K562 (cell line): ENCODE measurements around the gene MEGF11. TPM values are rescaled to one million over a fixed set of nuclear protein-coding genes. Genes with fewer than 3 reads are reported as not detected.

Experiments used
- ATAC-seq: fragments of 200-7000 bp; cut with Tn5 transposase; 3 replicates; pipeline ENCODE4 v1.9.1; 2020; ENCODE audit warnings: moderate library complexity
- BruUV-seq: library from RNA; stranded (reverse); fragments of 400-500 nt; replicated peaks from 2 replicates; lab custom pipeline; 2021; lab: Mats Ljungman, UMichigan
- CTCF ChIA-PET: fragments of 300-600 bp; formaldehyde crosslinking; extraction: SDS; loops from one replicate; lab custom pipeline; 2021; ENCODE audit warnings: low intra/inter-chr PET ratio; lab: Yijun Ruan, JAX
- POLR2A ChIA-PET: fragments of 300-600, 350-650 bp; sonication (Branson Sonifier 250); formaldehyde crosslinking; extraction: SDS; loops from one replicate; lab custom pipeline; 2021; ENCODE audit warnings: antibody characterized with exemption, inconsistent platforms; lab: Yijun Ruan, JAX
- DNase-seq, 4 experiments: peaks; one replicate each; pipeline versions ENCODE4 v3.0.0 to v3.0.0-alpha.2; 2011 to 2018; ENCODE audit warnings: low spot score in 3 of 4, mixed read lengths in 3 of 4; ENCODE audit errors: extremely low read depth in 1 of 4
- FAIRE-seq: peaks from 2 replicates; lab custom pipeline; 2011; peaks lifted over from hg19 to GRCh38; lab: Jason Lieb, UNC
- H2AFZ ChIP-seq: 2 replicates; pipeline ENCODE4 v1.6.0; 2011; ENCODE audit warnings: low read depth, low read length, control low read depth, inconsistent platforms
- H3K27ac ChIP-seq: fragments of 200-600 bp; 3 replicates; pipeline ENCODE4 v1.8.0; 2011; ENCODE audit warnings: low read depth, mild to moderate bottlenecking, control low read depth, inconsistent platforms, low read length, moderate library complexity, mixed read lengths; ENCODE audit errors: extremely low read depth
- H3K27me3 ChIP-seq, 2 experiments: fragments of 300-600 bp in 1 of 2; 2 replicates in 1 of 2; 3 replicates in 1 of 2; pipeline versions ENCODE4 v1.6.0 to v1.8.0; 2011; ENCODE audit warnings: inconsistent platforms in 2 of 2, low read length in 2 of 2, mild to moderate bottlenecking in 1 of 2, mixed read lengths in 1 of 2, moderate library complexity in 1 of 2; ENCODE audit not compliant: control insufficient read depth in 2 of 2, insufficient read depth in 2 of 2
- H3K36me3 ChIP-seq: fragments of 300-600 bp; 3 replicates; pipeline ENCODE4 v1.8.0; 2011; ENCODE audit warnings: mild to moderate bottlenecking, low read length, inconsistent platforms; ENCODE audit not compliant: control insufficient read depth, insufficient read depth
- H3K4me1 ChIP-seq, 2 experiments: fragments of 200-600 bp in 1 of 2; replicated peaks in 1 of 2; 2 replicates in 1 of 2; 3 replicates in 1 of 2; pipeline versions ENCODE4 v1.5.1 to v1.8.0; 2011; ENCODE audit warnings: inconsistent platforms in 2 of 2, low read length in 2 of 2, mild to moderate bottlenecking in 1 of 2, mixed read lengths in 1 of 2, moderate library complexity in 1 of 2; ENCODE audit not compliant: control insufficient read depth in 2 of 2, insufficient read depth in 2 of 2
- H3K4me2 ChIP-seq: 2 replicates; pipeline ENCODE4 v1.6.1; 2011; ENCODE audit warnings: low read length, control low read depth, inconsistent platforms, mixed read lengths; ENCODE audit not compliant: insufficient read depth
- H3K4me3 ChIP-seq: fragments of 200-600 bp; sonication (generic), shearing (Covaris generic); 2 replicates; pipeline ENCODE4 v1.5.1; 2016; ENCODE audit warnings: control low read depth, inconsistent platforms
- H3K79me2 ChIP-seq: fragments of 200-600 bp; 3 replicates; pipeline ENCODE4 v1.8.0; 2011; ENCODE audit warnings: low read length, inconsistent platforms; ENCODE audit not compliant: control insufficient read depth, insufficient read depth
- H3K9ac ChIP-seq, 2 experiments: 2 replicates each; pipeline versions ENCODE4 v1.6.0 to v1.6.1; 2011; ENCODE audit warnings: low read depth in 2 of 2, low read length in 2 of 2, control low read depth in 1 of 2, inconsistent platforms in 1 of 2, mild to moderate bottlenecking in 1 of 2, mixed read lengths in 1 of 2; ENCODE audit not compliant: insufficient read depth in 1 of 2
- H3K9me1 ChIP-seq: one replicate; pipeline ENCODE4 v1.6.0; 2011; ENCODE audit warnings: inconsistent platforms, mild to moderate bottlenecking, low read length, moderate library complexity; ENCODE audit not compliant: control insufficient read depth, insufficient read depth
- H3K9me3 ChIP-seq: replicated peaks from 2 replicates; pipeline ENCODE4 v1.5.1; 2011; ENCODE audit warnings: low read depth, low read length, inconsistent platforms; ENCODE audit not compliant: control insufficient read depth, insufficient read depth
- H4K20me1 ChIP-seq: replicated peaks from 2 replicates; pipeline ENCODE4 v1.6.1; 2011; ENCODE audit warnings: low read length, inconsistent platforms, mixed read lengths; ENCODE audit not compliant: control insufficient read depth, insufficient read depth
- C11orf30 ChIP-seq: fragments of 450-650 bp; IDR thresholded peaks from 2 replicates; pipeline ENCODE4 v1.6.1; 2016; ENCODE audit warnings: low read depth, mild to moderate bottlenecking
- FOXJ2 ChIP-seq: fragments of 200-800 bp; sonication (Bioruptor generic); IDR thresholded peaks from 2 replicates; pipeline ENCODE4 v1.6.1; 2016; ENCODE audit warnings: missing genetic modification characterization, missing compliant biosample characterization
- FOXK2 ChIP-seq, 2 experiments: fragments of 450-650 bp; IDR thresholded peaks in 1 of 2; conservative IDR thresholded peaks in 1 of 2; 2 replicates each; pipeline ENCODE4 v1.6.1; 2016; ENCODE audit warnings: low read depth in 2 of 2, mild to moderate bottlenecking in 1 of 2
- KDM1A ChIP-seq, 2 experiments: fragments of 450-650 bp; IDR thresholded peaks; 2 replicates each; pipeline ENCODE4 v1.6.1; 2016; ENCODE audit warnings: mild to moderate bottlenecking in 2 of 2
- NCOR1 ChIP-seq: fragments of 450-650 bp; IDR thresholded peaks from 2 replicates; pipeline ENCODE4 v1.6.1; 2016; ENCODE audit warnings: mild to moderate bottlenecking, moderate library complexity
- RAD21 ChIP-seq, 2 experiments: fragments of 250-450 bp in 1 of 2; fragments of 450-650 bp in 1 of 2; sonication (Bioruptor Pico) in 1 of 2; formaldehyde crosslinking in 1 of 2; IDR thresholded peaks in 1 of 2; conservative IDR thresholded peaks in 1 of 2; 2 replicates each; pipeline versions ENCODE4 v1.4.0 to v1.8.0; 2020 to 2022; ENCODE audit warnings: mild to moderate bottlenecking in 2 of 2, moderate library complexity in 1 of 2
- SMARCA5 ChIP-seq: fragments of 450-650 bp; IDR thresholded peaks from 2 replicates; pipeline ENCODE4 v1.6.1; 2016
- SRSF1 ChIP-seq: fragments of 200-400 bp; formaldehyde crosslinking; IDR thresholded peaks from 2 replicates; pipeline ENCODE4 v1.6.1; 2017; ENCODE audit warnings: mild to moderate bottlenecking, low read depth, low read length, moderate library complexity
- ZNF316 ChIP-seq: fragments of 450-650 bp; IDR thresholded peaks from 2 replicates; pipeline ENCODE4 v1.6.1; 2016
- WGBS: fragments of 100-300 bp; shearing (Covaris generic); methylation state at CpG from one replicate; pipeline ENCODE4 v1.1.6; 2016; ENCODE audit warnings: low coverage, mixed read lengths; ENCODE audit not compliant: insufficient coverage; ENCODE audit errors: missing lambda C conversion rate; 5-methylcytosine and 5-hydroxymethylcytosine counted together
- in situ Hi-C: fragments of 300-500 bp; cut with MboI; formaldehyde crosslinking; loops from 4 replicates; pipeline ENCODE4 v1.15.0; 2018; ENCODE audit warnings: inconsistent platforms, mixed read lengths
- intact Hi-C: fragments of 100-400 bp; cut with micrococcal nuclease; formaldehyde crosslinking; loops from 2 replicates; pipeline ENCODE4 v1.14.2; 2022
- polyA plus RNA-seq, 8 experiments: library from polyadenylated mRNA; depleted of rRNA in 4 of 8; stranded (reverse) in 5 of 8; unstranded in 3 of 8; fragments of >200 nt; fragmentation: Nextera tagmentation in 2 of 8; fragmentation: Illumina TruSeq in 1 of 8; extraction: Ambion mirVana in 2 of 8; extraction: Trizol in 1 of 8; gene quantifications; 2 replicates each; pipeline versions ENCODE4 v1.2.1 to v1.2.3, GENCODE V29; 2011 to 2014; ENCODE audit warnings: inconsistent platforms in 1 of 8, missing spikeins in 1 of 8
- total RNA-seq, 7 experiments: library from RNA; depleted of rRNA in 6 of 7; stranded (reverse); fragments of >200 nt in 6 of 7; fragmentation: Illumina TruSeq in 2 of 7; extraction: Trizol in 2 of 7; gene quantifications; 2 replicates each; pipeline versions ENCODE4 v1.2.1 to v1.2.3, GENCODE V29; 2011 to 2021; ENCODE audit warnings: low replicate concordance in 1 of 7
- TF ChIP-seq, protein P1 (sequence below): fragments of 450-650 bp; IDR thresholded peaks from 2 replicates; pipeline ENCODE4 v1.6.1; 2016; ENCODE audit warnings: missing biosample characterization, missing genetic modification characterization

Gene MEGF11
- total and polyA plus RNA-seq, 9 of the 15 experiments (the other 6 are each of a cell fraction or from before 2014, with no cell fraction given) = 0.06 to 0.23 (median 0.20) TPM; not detected in 6

DNA sequence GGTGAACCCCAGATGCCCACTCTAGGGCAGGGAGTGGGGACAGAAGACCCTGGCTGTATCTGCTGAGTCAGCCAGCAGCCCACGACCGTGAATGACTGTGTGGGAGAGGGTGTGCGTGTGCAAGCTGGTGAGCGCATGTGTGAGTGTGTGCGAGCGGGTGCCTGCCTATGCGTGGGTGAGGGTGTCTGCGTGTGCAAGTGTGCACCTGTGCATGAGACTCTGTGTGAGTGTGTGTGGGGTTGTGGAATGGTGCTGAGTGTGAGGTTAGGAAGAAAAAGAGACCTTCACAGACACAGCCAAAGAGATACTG, 235.1 kb downstream of the MEGF11 start:
- Histone ChIP-seq H3K36me3 (no peaks in the 10 kb centered on the region), H3K9me3 (no peaks in the 10 kb centered on the region), H3K9ac (no peak overlapping the region), H3K4me1 (no peaks in the 10 kb centered on the region; a peak in 1 of 5 replicates), H3K27me3 (peaks cover 6 to 29% of the 10 kb centered on the region in 2 experiments; a peak in 4 of 5 replicates), H4K20me1 (no peaks in the 10 kb centered on the region), H3K79me2 (no peaks in the 10 kb centered on the region), H3K4me3 (no peak overlapping the region), H3K4me2 (no peak overlapping the region), H3K27ac (no peak overlapping the region), H3K9me1 (no peaks in the 10 kb centered on the region), H2AFZ (no peak overlapping the region)
- CTCF ChIA-PET = no interaction called here
- WGBS = 9% methylated on average over 8 of the region's 8 CpGs
- intact Hi-C loops (no loop called here), in situ Hi-C loops (no loop called here)
- DNase-seq = no peak
- POLR2A ChIA-PET = no interaction called here
- TF ChIP-seq C11orf30 (peak; percentile 32), FOXK2 (conservative IDR thresholded peaks at IDR 0.05 in 1 of 2, IDR thresholded peaks at IDR 0.05 in 1 of 2; ENCODE audit: low read depth in 2 of 2) (no peak), SRSF1 (no peak), KDM1A (IDR thresholded peaks at IDR 0.05) (no peak), FOXJ2 (no peak), RAD21 (CRISPR knock-in tag; conservative IDR thresholded peaks at IDR 0.05 in 1 of 2, IDR thresholded peaks at IDR 0.05 in 1 of 2) (no peak), NCOR1 (no peak), SMARCA5 (no peak), ZNF316 (peak; percentile 41)
- TF ChIP-seq, protein P1, sequence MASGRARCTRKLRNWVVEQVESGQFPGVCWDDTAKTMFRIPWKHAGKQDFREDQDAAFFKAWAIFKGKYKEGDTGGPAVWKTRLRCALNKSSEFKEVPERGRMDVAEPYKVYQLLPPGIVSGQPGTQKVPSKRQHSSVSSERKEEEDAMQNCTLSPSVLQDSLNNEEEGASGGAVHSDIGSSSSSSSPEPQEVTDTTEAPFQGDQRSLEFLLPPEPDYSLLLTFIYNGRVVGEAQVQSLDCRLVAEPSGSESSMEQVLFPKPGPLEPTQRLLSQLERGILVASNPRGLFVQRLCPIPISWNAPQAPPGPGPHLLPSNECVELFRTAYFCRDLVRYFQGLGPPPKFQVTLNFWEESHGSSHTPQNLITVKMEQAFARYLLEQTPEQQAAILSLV (tag) = no peak
- FAIRE-seq = no peak
- no peak for ATAC-seq
- BruUV-seq = no TSS peak
